Esophagus muscularis mucosa (tissue), 3 donors: Measurements from ENCODE around the gene HOXB5.

Experiments
- CTCF ChIP-seq, 3 experiments: fragments of 200-600 bp in 2 of 3; fragments of 450-650 bp in 1 of 3; sonication (generic) in 2 of 3; IDR thresholded peaks; one replicate each; pipeline ENCODE4 v1.5.1; 2017 to 2019; ENCODE audit warnings: antibody characterized with exemption in 3 of 3, mild to moderate bottlenecking in 2 of 3, moderate library complexity in 1 of 3
- POLR2A ChIP-seq: fragments of 450-650 bp; IDR thresholded peaks from one replicate; pipeline ENCODE4 v1.6.1; 2017; ENCODE audit warnings: antibody characterized with exemption, moderate library complexity, mild to moderate bottlenecking, low read depth
- POLR2AphosphoS5 ChIP-seq, 2 donors: sonication (generic); formaldehyde crosslinking; IDR thresholded peaks; one replicate each; pipeline ENCODE4 v1.6.1; 2017; ENCODE audit warnings: antibody characterized with exemption in 2 of 2

GRCh38 chr17:48554412-48555257, 38.9 kb downstream of the HOXB5 start:
- TF ChIP-seq POLR2A (no peak), CTCF (IDR thresholded peaks at IDR 0.05) (no peak), POLR2AphosphoS5 (IDR thresholded peaks at IDR 0.05) (no peak)
